ENCODE measurements around the gene ITGB4. TPM values are rescaled to one million over a fixed set of nuclear protein-coding genes. Genes with fewer than 3 reads are reported as not detected.
A peak's percentile ranks its signal among the peaks of the same experiment; 100 is the strongest.

ITGB4 gene
- total and polyA plus RNA-seq, 9 of the 15 experiments (the other 6 are each of a cell fraction or from before 2014, with no cell fraction given), result 0.05 to 2.8 (median 0.76) TPM; not detected in 3

GRCh38 chr17:75749545-75750389, 28.5 kb downstream of the ITGB4 start (continued):
- TF ChIP-seq CTCFL (IDR thresholded peaks at IDR 0.05; ENCODE audit: borderline replicate concordance, insufficient read depth, low read depth, low read length, poor library complexity, severe bottlenecking) (peak; percentile 62), ETS2 (tag; IDR thresholded peaks at IDR 0.05; ENCODE audit: borderline replicate concordance, poor library complexity, severe bottlenecking) (no peak), ELF1 (tag; IDR thresholded peaks at IDR 0.05) (no peak), THRA (IDR thresholded peaks at IDR 0.05) (no peak), ZNF507 (tag; conservative IDR thresholded peaks at IDR 0.05) (no peak), MYC (IDR thresholded peaks at IDR 0.05; ENCODE audit: low read depth, low read length) (0 out of 2 replicates have a peak, but pooled peaks have one; percentile 29), MYC (CRISPR knock-in tag; IDR thresholded peaks at IDR 0.05; ENCODE audit: borderline replicate concordance, low read depth) (no peak), FOXO4 (CRISPR knock-in tag; IDR thresholded peaks at IDR 0.05) (no peak), ZNF146 (CRISPR knock-in tag; IDR thresholded peaks at IDR 0.05; ENCODE audit: unreplicated experiment) (no peak), IRF9 (tag; IDR thresholded peaks at IDR 0.05) (no peak), LCOR (CRISPR knock-in tag; IDR thresholded peaks at IDR 0.05) (0 out of 2 replicates have a peak, but pooled peaks have one; percentile 18), ZNF224 (CRISPR knock-in tag; IDR thresholded peaks at IDR 0.05) (0 out of 2 replicates have a peak, but pooled peaks have one; percentile 37), DEAF1 (CRISPR knock-in tag; IDR thresholded peaks at IDR 0.05) (peak; percentile 52), MITF (IDR thresholded peaks at IDR 0.05) (no peak)

Measured in K562 (cell line).